ENCODE data around the gene HNRNPA1.

Gene HNRNPA1

GRCh38 chr12:54276368-54276767, 4.2 kb upstream of the HNRNPA1 start:
- peak; percentile 61; the same call in 1 of the 2 replicates for TF ChIP-seq ZNF146 (tag by site-specific recombination; IDR thresholded peaks at IDR 0.05)
- no peak for TF ChIP-seq KLF10 (tag by site-specific recombination; IDR thresholded peaks at IDR 0.05)
- Histone ChIP-seq H3K27ac (ENCODE audit: extremely low read depth, low read depth, low read length) (no peak overlapping the region), H3K4me1 (ENCODE audit: control insufficient read depth, insufficient read depth, low read length) (peaks cover 11% of the 10 kb centered on the region), H3K9me3 (ENCODE audit: control insufficient read depth, insufficient read depth, low read depth, low read length) (no peaks in the 10 kb centered on the region), H3K36me3 (ENCODE audit: control insufficient read depth in 2 of 2, insufficient read depth in 1 of 2, low read length in 2 of 2) (peaks cover 8 to 34% of the 10 kb centered on the region in 2 experiments; a peak in 2 of 3 replicates), H3K4me3 (ENCODE audit: low read depth, low read length) (no peak overlapping the region)
- CTCF ChIA-PET, result interaction anchor here (0.7 to 1.5 kb wide), 4 partner anchors 18 to 54 kb away, joined by 3 to 7 read pairs (median 4); partner anchors contain the start of gene COPZ1
- POLR2A ChIA-PET, result interaction anchor here (0.8 to 1.6 kb wide), 4 partner anchors 10 to 83 kb away, joined by 3 to 5 read pairs (median 4); no protein-coding TSS in a partner anchor

- TF ChIP-seq ATF2 (tag by site-specific recombination; IDR thresholded peaks at IDR 0.05; ENCODE audit: low read depth), result no peak
- TF ChIP-seq ZNF394 (tag by site-specific recombination; IDR thresholded peaks at IDR 0.05; ENCODE audit: borderline replicate concordance), result peak; percentile 84
- TF ChIP-seq OSR2 (tag by site-specific recombination; IDR thresholded peaks at IDR 0.05), result peak; percentile 69
- Histone ChIP-seq H3K4me1 (ENCODE audit: control insufficient read depth, insufficient read depth, low read length) (peaks cover 11% of the 10 kb centered on the region), H3K36me3 (ENCODE audit: control insufficient read depth in 2 of 2, insufficient read depth in 1 of 2, low read length in 2 of 2) (peaks cover 13 to 45% of the 10 kb centered on the region in 2 experiments; a peak in 2 of 3 replicates), H3K9me3 (ENCODE audit: control insufficient read depth, insufficient read depth, low read depth, low read length) (no peaks in the 10 kb centered on the region), H3K4me3 (ENCODE audit: low read depth, low read length) (peak overlapping the region; percentile 63), H3K27ac (ENCODE audit: extremely low read depth, low read depth, low read length) (0 out of 2 replicates have a peak overlapping the region, but pooled peaks have one; percentile 94)
- ChIA-PET CTCF (interaction anchor here (0.7 to 1.4 kb wide), 4 partner anchors 14 to 102 kb away, joined by 3 read pairs; no protein-coding TSS in a partner anchor), POLR2A (interaction anchor here (4.5 kb wide), 1 partner anchor 18 kb away, joined by 113 read pairs; no protein-coding TSS in a partner anchor)
These were observed 2.7 kb upstream of the HNRNPA1 start for GRCh38 chr12:54277823-54278276.

- CTCF ChIA-PET, result interaction anchor here (1.0 to 2.8 kb wide), 7 partner anchors 19 to 100 kb away, joined by 3 to 19 read pairs (median 5); no protein-coding TSS in a partner anchor
- peaks cover 18 to 50% of the 10 kb centered on the region in 2 experiments for H3K36me3 ChIP-seq (ENCODE audit: control insufficient read depth in 2 of 2, insufficient read depth in 1 of 2, low read length in 2 of 2)
- peak overlapping the region; percentile 63 for H3K4me3 ChIP-seq (ENCODE audit: low read depth, low read length)
- peaks cover 7% of the 10 kb centered on the region for H3K4me1 ChIP-seq (ENCODE audit: control insufficient read depth, insufficient read depth, low read length)
- peak overlapping the region; percentile 94 for H3K27ac ChIP-seq (ENCODE audit: extremely low read depth, low read depth, low read length)
- POLR2A ChIA-PET, result interaction anchor here (0.7 to 4.5 kb wide), 27 partner anchors 9 to 271 kb away, joined by 3 to 113 read pairs (median 11); partner anchors contain the start of genes COPZ1, HOXC8 and NFE2
- H3K9me3 ChIP-seq (ENCODE audit: control insufficient read depth, insufficient read depth, low read depth, low read length), result no peaks in the 10 kb centered on the region
- TF ChIP-seq ZNF488 (tag by site-specific recombination; IDR thresholded peaks at IDR 0.05) (no peak), ZNF623 (tag by site-specific recombination; IDR thresholded peaks at IDR 0.05) (peak; percentile 7; the same call in 1 of the 2 replicates), SETDB1 (IDR thresholded peaks at IDR 0.05; ENCODE audit: insufficient read length, low read length) (no peak), ZEB2 (tag by site-specific recombination; IDR thresholded peaks at IDR 0.05) (0 out of 2 replicates have a peak, but pooled peaks have one; percentile 68), ZNF280C (tag by site-specific recombination; IDR thresholded peaks at IDR 0.05) (no peak), ZNF132 (tag by site-specific recombination; IDR thresholded peaks at IDR 0.05; ENCODE audit: borderline replicate concordance) (no peak), ATF2 (tag by site-specific recombination; IDR thresholded peaks at IDR 0.05; ENCODE audit: low read depth) (no peak), ZNF791 (tag by site-specific recombination; IDR thresholded peaks at IDR 0.05) (no peak), ZNF366 (tag by site-specific recombination; conservative IDR thresholded peaks at IDR 0.05) (peak; percentile 87; the same call in 1 of the 2 replicates), ZNF433 (tag by site-specific recombination; IDR thresholded peaks at IDR 0.05; ENCODE audit: low read depth) (peak; percentile 10; the same call in 1 of the 2 replicates), ZNF335 (tag by site-specific recombination; conservative IDR thresholded peaks at IDR 0.05) (0 out of 2 replicates have a peak, but pooled peaks have one; percentile 13), KLF9 (tag by site-specific recombination; IDR thresholded peaks at IDR 0.05; ENCODE audit: low read depth) (no peak), OVOL3 (tag by site-specific recombination; IDR thresholded peaks at IDR 0.05) (no peak), ZNF214 (tag by site-specific recombination; IDR thresholded peaks at IDR 0.05; ENCODE audit: borderline replicate concordance) (no peak), ZNF558 (tag by site-specific recombination; IDR thresholded peaks at IDR 0.05) (no peak), ZIC2 (tag by site-specific recombination; IDR thresholded peaks at IDR 0.05) (no peak), ZBTB26 (tag by site-specific recombination; optimal IDR thresholded peaks at IDR 0.05) (peak; percentile 37), ZFHX2 (tag by site-specific recombination; conservative IDR thresholded peaks at IDR 0.05) (no peak)
These were observed 1.3 kb upstream of the HNRNPA1 start for GRCh38 chr12:54279227-54279631.

All from HEK293 (cell line).